NCI-H526 treated with DMSO at 0.1 percent for 48 hours (cell line): ENCODE results near the gene ST3GAL3.

Experiments used
- DNase-seq: peaks from one replicate; lab custom pipeline; 2025; lab: John Stamatoyannopoulos, UW

The ST3GAL3 gene

GRCh38 chr1:43786960-43787359 is 79.6 kb downstream of the ST3GAL3 start:
- DNase-seq: no peak

- no peak for DNase-seq
These were observed 82.5 kb downstream of the ST3GAL3 start for GRCh38 chr1:43789604-43790550.

DNA sequence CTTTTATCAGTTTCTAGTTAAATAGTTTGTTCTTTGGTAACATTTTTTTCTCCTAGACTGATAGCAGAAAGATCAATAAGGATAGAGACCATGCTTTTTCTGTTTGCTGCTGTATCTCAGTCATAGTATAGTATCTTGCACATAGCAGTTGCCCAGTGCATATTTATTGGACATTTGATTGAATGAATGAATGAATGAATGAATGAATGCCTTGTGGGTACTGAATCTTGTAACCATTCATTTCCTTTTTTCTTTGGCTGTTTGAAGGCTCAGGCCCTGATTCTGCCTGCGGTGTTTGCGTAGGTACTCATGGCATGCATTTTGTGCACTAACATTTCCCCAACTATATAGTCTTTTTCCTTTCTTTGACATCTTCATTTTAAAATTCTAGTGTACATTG is 83.9 kb downstream of the ST3GAL3 start:
- no peak for DNase-seq

- no peak for DNase-seq
These were observed 88.8 kb downstream of the ST3GAL3 start for GRCh38 chr1:43796111-43796581.

- DNase-seq: no peak
These were observed 90.6 kb downstream of the ST3GAL3 start for GRCh38 chr1:43797891-43798290.

GRCh38 chr1:43799656-43800635 is 92.6 kb downstream of the ST3GAL3 start:
- no peak for DNase-seq

- no peak for DNase-seq
These were observed 93.4 kb downstream of the ST3GAL3 start for GRCh38 chr1:43800771-43801170.

- no peak for DNase-seq
These were observed 93.9 kb downstream of the ST3GAL3 start for GRCh38 chr1:43801203-43801602.

- DNase-seq: no peak
These were observed 95.1 kb downstream of the ST3GAL3 start for GRCh38 chr1:43802356-43802980.

DNA sequence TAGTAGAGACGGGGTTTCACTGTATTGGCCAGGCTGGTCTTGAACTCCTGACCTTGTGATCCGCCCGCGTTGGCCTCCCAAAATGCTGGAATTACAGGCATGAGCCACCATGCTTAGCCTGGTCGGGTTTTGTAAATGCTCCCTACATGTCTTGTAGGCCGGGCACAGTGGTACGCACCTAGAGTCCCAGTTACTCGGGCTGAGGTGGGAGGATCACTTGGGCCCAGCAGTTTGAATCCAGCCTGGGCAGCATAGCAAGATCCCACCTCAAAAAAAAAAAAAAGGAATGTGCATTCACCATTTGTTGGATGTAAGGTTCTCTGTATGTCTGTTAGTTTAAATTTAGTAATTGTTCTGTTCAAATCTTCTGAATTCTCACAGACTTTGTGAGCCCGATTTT is 95.8 kb downstream of the ST3GAL3 start:
- no peak for DNase-seq

- no peak for DNase-seq
These were observed 96.3 kb downstream of the ST3GAL3 start for GRCh38 chr1:43803646-43804045.

DNA sequence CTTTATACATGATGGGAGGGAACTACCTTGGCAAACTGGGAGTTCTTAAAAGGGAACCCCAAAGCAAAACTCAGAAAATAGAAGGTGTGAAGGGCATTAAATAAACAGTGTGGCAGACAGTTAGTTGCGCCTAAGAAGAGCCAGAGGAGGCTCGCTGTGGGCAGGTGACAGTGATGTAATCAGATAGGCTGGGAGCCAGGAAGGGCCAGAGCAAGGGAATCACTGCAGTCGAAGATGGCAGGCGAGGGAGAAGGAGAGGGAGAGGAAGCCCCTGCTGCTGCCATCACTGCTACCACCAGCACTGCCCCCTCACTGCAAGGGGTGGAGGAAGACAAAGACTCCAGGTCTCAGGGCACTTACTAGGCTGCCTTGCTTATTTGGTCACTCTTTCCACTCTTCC is 97.2 kb downstream of the ST3GAL3 start:
- no peak for DNase-seq

DNA sequence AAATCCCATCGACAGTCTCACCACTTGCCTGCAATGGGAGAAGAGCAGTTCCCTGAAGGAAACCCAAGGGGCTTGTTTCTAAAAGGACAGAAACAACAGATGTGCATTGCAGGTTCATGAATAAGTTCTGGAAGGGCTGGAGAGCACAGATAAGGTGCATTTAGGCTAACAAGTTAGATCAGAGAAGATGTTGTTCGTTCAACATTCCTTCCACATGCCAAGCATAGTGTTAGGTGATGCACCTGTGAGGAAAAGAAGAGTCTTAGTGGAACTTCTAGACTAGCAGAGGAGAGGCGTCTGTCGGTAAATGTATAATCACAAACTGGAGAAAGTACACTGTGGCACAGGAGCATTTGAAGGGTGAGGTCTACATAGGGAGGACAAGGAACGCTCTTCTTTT is 98.0 kb downstream of the ST3GAL3 start:
- no peak for DNase-seq

DNA sequence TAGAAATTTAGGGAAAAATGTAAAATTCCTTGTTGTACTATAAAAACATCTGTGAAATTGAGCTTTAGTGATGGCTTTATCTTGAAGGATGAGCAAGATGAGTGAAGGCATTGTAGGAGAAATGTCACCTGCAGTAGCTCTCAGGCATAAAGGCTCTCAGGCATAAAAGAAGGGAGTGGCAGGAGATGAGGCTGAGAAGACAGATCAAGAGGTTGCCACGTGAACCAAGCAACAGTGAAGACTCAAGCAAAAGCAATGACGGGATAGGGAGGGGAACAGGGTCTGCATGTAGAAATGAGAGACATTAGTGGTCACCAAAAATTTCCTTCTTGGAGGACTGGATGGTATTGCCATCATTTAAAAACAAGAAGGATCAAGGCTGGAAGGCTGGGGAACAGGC is 98.8 kb downstream of the ST3GAL3 start:
- no peak for DNase-seq

DNA sequence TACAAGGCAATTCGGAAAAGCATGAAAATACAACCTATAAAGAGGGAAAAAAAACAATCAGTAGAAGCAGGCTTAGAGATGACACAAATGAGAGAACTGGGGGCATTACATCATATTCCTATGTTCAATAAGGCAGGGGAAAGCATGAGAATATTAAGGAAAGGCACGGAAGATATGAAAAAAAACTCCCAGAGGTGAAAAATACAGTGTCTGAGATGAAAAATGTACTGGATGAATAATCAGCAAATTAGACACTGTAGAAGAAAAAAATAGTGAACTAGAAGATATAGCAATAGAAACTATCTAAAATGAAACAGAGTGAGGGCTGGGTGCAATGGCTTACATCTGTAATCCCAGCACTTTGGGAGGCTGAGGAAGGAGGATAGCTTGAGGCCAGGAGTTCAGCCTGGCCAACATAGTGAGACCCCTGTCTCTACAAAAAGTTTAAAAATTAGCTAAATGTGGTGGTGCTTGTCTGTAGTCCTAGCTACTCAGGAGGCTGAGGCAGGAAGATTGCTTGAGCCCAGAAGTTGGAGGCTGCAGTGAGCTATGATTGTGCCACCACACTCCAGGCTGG is 101.8 kb downstream of the ST3GAL3 start:
- DNase-seq: no peak

- DNase-seq: no peak
These were observed 105.2 kb downstream of the ST3GAL3 start for GRCh38 chr1:43812579-43812978.

GRCh38 chr1:43814401-43814800 is 107.1 kb downstream of the ST3GAL3 start:
- no peak for DNase-seq

DNA sequence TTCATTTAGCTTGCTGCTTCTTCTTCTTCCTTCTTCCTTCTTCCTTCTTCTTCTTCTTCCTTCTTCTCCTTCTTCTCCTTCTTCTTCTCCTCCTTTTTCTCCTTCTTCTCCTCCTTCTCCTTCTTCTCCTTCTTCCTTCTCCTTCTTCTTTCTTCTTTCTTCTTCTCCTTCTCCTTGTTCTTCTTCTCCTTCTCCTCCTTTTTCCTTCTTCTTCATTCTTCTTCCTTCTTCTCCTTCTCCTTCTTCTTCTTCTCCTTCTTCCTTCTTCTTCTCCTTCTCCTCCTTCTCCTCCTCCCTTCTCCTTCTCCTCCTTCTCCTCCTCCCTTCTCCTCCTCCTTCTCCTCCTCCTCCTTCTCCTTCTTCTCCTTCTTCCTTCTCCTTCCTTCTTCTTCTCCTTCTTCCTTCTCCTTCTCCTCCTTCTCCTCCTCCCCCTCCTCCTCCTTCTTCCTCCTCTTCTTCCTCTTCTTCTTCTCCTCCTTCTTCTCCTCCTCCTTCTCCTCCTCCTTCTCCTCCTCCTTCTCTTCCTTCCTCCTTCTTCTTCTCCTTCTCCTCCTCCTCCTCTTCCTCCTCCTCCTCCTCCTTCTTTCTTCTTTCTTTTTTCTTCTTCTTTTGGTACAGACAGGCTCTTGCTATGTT is 110.1 kb downstream of the ST3GAL3 start:
- DNase-seq: no peak

DNA sequence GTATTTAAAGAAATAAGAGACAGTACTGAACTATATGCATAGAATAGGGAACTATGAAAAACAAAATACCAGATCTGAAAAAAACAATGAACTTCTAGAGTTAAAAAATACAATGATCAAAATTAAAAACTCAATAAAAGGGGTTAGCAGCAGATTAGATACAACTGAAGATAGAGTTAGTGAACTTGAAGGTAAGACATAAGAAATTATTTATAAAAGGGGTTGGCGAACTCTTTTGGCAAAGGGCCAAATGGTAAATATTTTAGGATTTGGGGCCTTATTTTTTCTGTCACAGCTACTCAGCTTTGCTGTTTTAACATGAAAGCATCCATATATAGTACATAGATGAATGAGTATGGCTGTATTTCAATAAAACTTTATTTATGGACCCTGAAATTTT is 111.4 kb downstream of the ST3GAL3 start:
- DNase-seq: no peak

DNA sequence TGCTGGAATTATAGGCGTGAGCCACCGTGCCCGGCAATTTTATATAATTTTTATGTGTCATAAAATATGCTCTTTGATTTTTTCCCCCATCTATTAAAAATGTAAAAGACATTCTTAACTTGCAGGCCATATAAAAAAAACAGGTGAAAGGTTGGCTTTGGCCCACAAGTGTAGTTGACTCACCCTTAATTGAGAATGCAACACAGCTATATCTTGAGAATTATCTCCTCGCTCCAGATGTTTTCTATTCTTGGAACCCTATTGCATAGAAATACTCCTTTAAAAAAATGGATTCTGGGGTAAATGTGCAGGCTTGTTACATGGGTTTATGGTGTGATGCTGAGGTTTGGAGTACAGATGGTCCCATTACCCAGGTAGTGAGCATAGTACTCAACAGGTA is 112.0 kb downstream of the ST3GAL3 start:
- no peak for DNase-seq

DNA sequence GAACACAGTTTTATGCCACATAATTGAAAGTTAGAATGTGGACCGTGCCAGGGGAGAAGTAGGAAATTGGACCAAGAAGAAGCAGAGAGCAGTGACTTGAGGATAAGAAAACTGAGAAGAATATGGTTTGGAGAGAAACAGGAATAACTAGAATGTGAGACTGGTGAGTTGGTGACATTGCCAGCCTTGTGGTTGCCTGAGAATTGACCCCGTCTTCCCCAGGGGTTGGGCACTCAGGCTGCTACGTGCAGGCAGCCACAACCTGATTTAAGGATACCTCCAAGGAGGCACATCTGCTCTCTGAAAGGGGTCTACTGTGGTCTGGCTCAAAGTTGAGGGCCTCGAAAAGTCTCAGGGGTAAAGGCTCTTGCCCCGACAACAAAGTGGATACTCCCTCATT is 114.1 kb downstream of the ST3GAL3 start:
- no peak for DNase-seq
